HepG2 (cell line): ENCODE measurements around the gene CXADR. TPM values are rescaled to one million over a fixed set of nuclear protein-coding genes. Genes with fewer than 3 reads are reported as not detected.

Experiments
- AGO1 ChIP-seq: fragments of 200-400 bp; formaldehyde crosslinking; IDR thresholded peaks from 2 replicates; pipeline ENCODE4 v1.6.1; 2017; ENCODE audit warnings: mild to moderate bottlenecking, low read depth, low read length, moderate library complexity; ENCODE audit not compliant: poor library complexity, severe bottlenecking
- CBX2 ChIP-seq, 2 experiments: fragments of 200-600 bp in 1 of 2; sonication (generic); formaldehyde crosslinking in 1 of 2; IDR thresholded peaks; 2 replicates each; pipeline versions ENCODE4 v1.7.0 to v1.8.1; 2018 to 2022; ENCODE audit warnings: low read depth in 2 of 2, low read length in 1 of 2, mild to moderate bottlenecking in 1 of 2, missing genetic modification reagents in 1 of 2
- FOXC1 ChIP-seq: sonication (generic); formaldehyde crosslinking; IDR thresholded peaks from 2 replicates; pipeline ENCODE4 v1.8.0; 2022; ENCODE audit warnings: mild to moderate bottlenecking, missing genetic modification reagents, borderline replicate concordance
- GZF1 ChIP-seq: sonication (generic); formaldehyde crosslinking; IDR thresholded peaks from 2 replicates; pipeline ENCODE4 v1.5.1; 2020; ENCODE audit warnings: mild to moderate bottlenecking, missing genetic modification reagents
- IRX3 ChIP-seq: sonication (generic); formaldehyde crosslinking; IDR thresholded peaks from 2 replicates; pipeline ENCODE4 v1.8.1; 2023; ENCODE audit warnings: mild to moderate bottlenecking, low read depth, missing genetic modification reagents, borderline replicate concordance
- MLXIP ChIP-seq: sonication (generic); formaldehyde crosslinking; IDR thresholded peaks from 2 replicates; pipeline ENCODE4 v1.9.0; 2021; ENCODE audit warnings: missing genetic modification reagents, borderline replicate concordance
- MXI1 ChIP-seq: IDR thresholded peaks from 3 replicates; pipeline ENCODE4 v1.6.1; 2012; ENCODE audit warnings: low read depth, low read length, inconsistent platforms, borderline replicate concordance
- MYC ChIP-seq: sonication (generic); formaldehyde crosslinking; IDR thresholded peaks from 2 replicates; pipeline ENCODE4 v1.9.0; 2021; ENCODE audit warnings: missing genetic modification reagents, borderline replicate concordance
- RBM22 ChIP-seq: fragments of 200-400 bp; formaldehyde crosslinking; optimal IDR thresholded peaks from 2 replicates; pipeline ENCODE3; 2017; ENCODE audit warnings: mild to moderate bottlenecking, low read length, moderate library complexity
- SMAD3 ChIP-seq: sonication (generic); formaldehyde crosslinking; IDR thresholded peaks from 2 replicates; pipeline ENCODE4 v1.4.0; 2020; ENCODE audit warnings: missing genetic modification reagents
- ZNF75D ChIP-seq: sonication (generic); formaldehyde crosslinking; IDR thresholded peaks from 2 replicates; pipeline ENCODE4 v1.8.1; 2023; ENCODE audit warnings: missing genetic modification reagents, mild to moderate bottlenecking, borderline replicate concordance
- ZNF780A ChIP-seq: sonication (generic); formaldehyde crosslinking; IDR thresholded peaks from 2 replicates; pipeline ENCODE4 v1.8.0; 2022; ENCODE audit warnings: mild to moderate bottlenecking, missing genetic modification reagents, moderate library complexity
- ZNF839 ChIP-seq: sonication (generic); formaldehyde crosslinking; IDR thresholded peaks from 2 replicates; pipeline ENCODE4 v1.4.0; 2020; ENCODE audit warnings: missing genetic modification reagents, mild to moderate bottlenecking, borderline replicate concordance
- polyA plus RNA-seq, 8 experiments: library from polyadenylated mRNA; depleted of rRNA in 3 of 8; stranded (reverse) in 7 of 8; unstranded in 1 of 8; fragments of >200 nt; fragmentation: Illumina TruSeq in 4 of 8; extraction: Trizol in 4 of 8; gene quantifications; 2 replicates each; pipeline versions ENCODE4 v1.2.1 to v1.2.3, GENCODE V29; 2011 to 2016; ENCODE audit warnings: low read depth in 4 of 8, missing spikeins in 1 of 8, mixed read lengths in 1 of 8; ENCODE audit not compliant: insufficient read depth in 1 of 8
- total RNA-seq, 5 experiments: library from RNA; depleted of rRNA; stranded (reverse); fragments of >200 nt; fragmentation: Illumina TruSeq; extraction: Trizol; gene quantifications; 2 replicates each; pipeline ENCODE4 v1.2.3, GENCODE V29; 2016; ENCODE audit warnings: low read depth in 1 of 5
- TF ChIP-seq, protein P1 (sequence below): sonication (generic); formaldehyde crosslinking; IDR thresholded peaks from 2 replicates; pipeline ENCODE4 v1.9.0; 2021; ENCODE audit warnings: missing genetic modification reagents, mild to moderate bottlenecking, borderline replicate concordance
- TF ChIP-seq, protein P2 (sequence below): IDR thresholded peaks from 2 replicates; pipeline ENCODE4 v1.6.1; 2016; ENCODE audit warnings: missing compliant biosample characterization, missing genetic modification reagents, borderline replicate concordance
- TF ChIP-seq, protein P3 (sequence below): IDR thresholded peaks from 2 replicates; pipeline ENCODE4 v1.6.1; 2016; ENCODE audit warnings: missing biosample characterization, missing genetic modification reagents, low read depth
- TF ChIP-seq, protein P4 (sequence below): sonication (generic); formaldehyde crosslinking; IDR thresholded peaks from 2 replicates; pipeline ENCODE4 v1.5.0; 2020; ENCODE audit warnings: mild to moderate bottlenecking, missing genetic modification reagents

Gene CXADR
- total and polyA plus RNA-seq, 2 of the 13 experiments (the other 11 are each of a cell fraction or from before 2014, with no cell fraction given): 86.8 to 110 TPM

DNA sequence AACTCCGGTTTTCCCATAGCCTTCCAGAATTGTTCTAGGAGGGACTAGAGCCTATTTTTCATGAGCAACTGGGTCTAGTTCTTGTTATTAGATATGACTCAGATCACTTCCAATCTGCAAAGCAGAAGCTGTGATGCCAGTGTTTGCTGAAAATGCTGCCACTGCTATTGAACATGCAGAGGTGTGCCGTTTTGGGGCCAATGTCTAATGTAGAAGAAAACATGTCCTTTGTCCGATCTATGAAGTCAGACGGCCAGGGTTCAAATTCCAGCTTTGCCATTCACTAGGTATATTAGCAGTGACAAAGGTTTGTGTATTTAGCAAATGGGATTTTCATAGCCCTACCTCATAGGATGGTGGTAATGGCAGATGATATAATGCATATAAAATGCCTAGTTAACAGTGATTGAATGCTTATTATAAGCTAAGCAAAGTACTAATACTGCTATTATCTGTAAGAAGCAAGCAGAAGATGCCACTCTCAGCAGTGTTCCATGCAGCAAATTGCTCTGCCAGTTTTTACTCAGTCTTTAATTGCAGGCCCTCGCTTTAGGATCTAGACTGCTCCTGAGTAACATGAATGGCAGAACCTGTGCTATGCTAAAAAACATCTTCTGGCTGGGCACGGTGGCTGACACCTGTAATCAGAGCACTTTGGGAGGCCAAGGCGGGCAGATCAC is 40.1 kb upstream of the CXADR start (continued):
- TF ChIP-seq, protein P1, sequence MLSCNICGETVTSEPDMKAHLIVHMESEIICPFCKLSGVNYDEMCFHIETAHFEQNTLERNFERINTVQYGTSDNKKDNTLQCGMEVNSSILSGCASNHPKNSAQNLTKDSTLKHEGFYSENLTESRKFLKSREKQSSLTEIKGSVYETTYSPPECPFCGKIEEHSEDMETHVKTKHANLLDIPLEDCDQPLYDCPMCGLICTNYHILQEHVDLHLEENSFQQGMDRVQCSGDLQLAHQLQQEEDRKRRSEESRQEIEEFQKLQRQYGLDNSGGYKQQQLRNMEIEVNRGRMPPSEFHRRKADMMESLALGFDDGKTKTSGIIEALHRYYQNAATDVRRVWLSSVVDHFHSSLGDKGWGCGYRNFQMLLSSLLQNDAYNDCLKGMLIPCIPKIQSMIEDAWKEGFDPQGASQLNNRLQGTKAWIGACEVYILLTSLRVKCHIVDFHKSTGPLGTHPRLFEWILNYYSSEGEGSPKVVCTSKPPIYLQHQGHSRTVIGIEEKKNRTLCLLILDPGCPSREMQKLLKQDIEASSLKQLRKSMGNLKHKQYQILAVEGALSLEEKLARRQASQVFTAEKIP (CRISPR knock-in tag): no peak
- TF ChIP-seq ZNF75D (no peak), ZNF780A (CRISPR knock-in tag) (no peak), FOXC1 (CRISPR knock-in tag) (no peak), IRX3 (CRISPR knock-in tag) (no peak), ZNF839 (CRISPR knock-in tag) (no peak), AGO1 (no peak), SMAD3 (CRISPR knock-in tag) (0 out of 2 replicates have a peak, but pooled peaks have one; percentile 77), MYC (0 out of 2 replicates have a peak, but pooled peaks have one; percentile 20), MLXIP (CRISPR knock-in tag) (no peak), RBM22 (no peak), GZF1 (no peak), MXI1 (peak; percentile 38; the same call in 1 of the 3 replicates), CBX2 (IDR thresholded peaks at IDR 0.05; ENCODE audit: low read depth, low read length) (no peak), CBX2 (CRISPR knock-in tag; IDR thresholded peaks at IDR 0.05; ENCODE audit: low read depth) (no peak)
- TF ChIP-seq, protein P2, sequence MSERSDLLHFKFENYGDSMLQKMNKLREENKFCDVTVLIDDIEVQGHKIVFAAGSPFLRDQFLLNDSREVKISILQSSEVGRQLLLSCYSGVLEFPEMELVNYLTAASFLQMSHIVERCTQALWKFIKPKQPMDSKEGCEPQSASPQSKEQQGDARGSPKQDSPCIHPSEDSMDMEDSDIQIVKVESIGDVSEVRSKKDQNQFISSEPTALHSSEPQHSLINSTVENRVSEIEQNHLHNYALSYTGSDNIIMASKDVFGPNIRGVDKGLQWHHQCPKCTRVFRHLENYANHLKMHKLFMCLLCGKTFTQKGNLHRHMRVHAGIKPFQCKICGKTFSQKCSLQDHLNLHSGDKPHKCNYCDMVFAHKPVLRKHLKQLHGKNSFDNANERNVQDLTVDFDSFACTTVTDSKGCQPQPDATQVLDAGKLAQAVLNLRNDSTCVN (CRISPR knock-in tag): peak; percentile 99
- TF ChIP-seq, protein P3, sequence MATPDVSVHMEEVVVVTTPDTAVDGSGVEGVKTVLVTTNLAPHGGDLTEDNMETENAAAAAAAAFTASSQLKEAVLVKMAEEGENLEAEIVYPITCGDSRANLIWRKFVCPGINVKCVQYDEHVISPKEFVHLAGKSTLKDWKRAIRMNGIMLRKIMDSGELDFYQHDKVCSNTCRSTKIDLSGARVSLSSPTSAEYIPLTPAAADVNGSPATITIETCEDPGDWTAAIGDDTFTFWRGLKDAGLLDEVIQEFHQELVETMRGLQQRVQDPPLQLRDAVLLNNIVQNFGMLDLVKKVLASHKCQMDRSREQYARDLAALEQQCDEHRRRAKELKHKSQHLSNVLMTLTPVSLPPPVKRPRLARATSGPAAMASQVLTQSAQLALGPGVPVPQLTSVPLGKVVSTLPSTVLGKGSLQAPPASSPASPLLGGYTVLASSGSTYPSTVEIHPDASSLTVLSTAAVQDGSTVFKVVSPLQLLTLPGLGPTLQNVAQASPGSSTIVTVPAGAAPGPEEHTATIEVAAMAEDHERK (CRISPR knock-in tag): no peak
- TF ChIP-seq, protein P4, sequence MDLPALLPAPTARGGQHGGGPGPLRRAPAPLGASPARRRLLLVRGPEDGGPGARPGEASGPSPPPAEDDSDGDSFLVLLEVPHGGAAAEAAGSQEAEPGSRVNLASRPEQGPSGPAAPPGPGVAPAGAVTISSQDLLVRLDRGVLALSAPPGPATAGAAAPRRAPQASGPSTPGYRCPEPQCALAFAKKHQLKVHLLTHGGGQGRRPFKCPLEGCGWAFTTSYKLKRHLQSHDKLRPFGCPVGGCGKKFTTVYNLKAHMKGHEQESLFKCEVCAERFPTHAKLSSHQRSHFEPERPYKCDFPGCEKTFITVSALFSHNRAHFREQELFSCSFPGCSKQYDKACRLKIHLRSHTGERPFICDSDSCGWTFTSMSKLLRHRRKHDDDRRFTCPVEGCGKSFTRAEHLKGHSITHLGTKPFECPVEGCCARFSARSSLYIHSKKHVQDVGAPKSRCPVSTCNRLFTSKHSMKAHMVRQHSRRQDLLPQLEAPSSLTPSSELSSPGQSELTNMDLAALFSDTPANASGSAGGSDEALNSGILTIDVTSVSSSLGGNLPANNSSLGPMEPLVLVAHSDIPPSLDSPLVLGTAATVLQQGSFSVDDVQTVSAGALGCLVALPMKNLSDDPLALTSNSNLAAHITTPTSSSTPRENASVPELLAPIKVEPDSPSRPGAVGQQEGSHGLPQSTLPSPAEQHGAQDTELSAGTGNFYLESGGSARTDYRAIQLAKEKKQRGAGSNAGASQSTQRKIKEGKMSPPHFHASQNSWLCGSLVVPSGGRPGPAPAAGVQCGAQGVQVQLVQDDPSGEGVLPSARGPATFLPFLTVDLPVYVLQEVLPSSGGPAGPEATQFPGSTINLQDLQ (CRISPR knock-in tag): no peak
